ENCODE results near the gene PPFIA2. TPM values are rescaled to one million over a fixed set of nuclear protein-coding genes. Genes with fewer than 3 reads are reported as not detected.

The PPFIA2 gene
- total RNA-seq, 1 experiment from 2014 or later = not detected

- no peak for ATAC-seq
- no peak overlapping the region for H3K27ac ChIP-seq (ENCODE audit: low read length)
- no peaks in the 10 kb centered on the region for H3K27me3 ChIP-seq (ENCODE audit: control insufficient read depth, insufficient read depth, low read length)
- POLR2A ChIA-PET = no interaction called here
- no peaks in the 10 kb centered on the region for H3K4me1 ChIP-seq (ENCODE audit: control insufficient read depth, insufficient read depth, low read length)
- intact Hi-C loops (cut with micrococcal nuclease; ENCODE audit: unreplicated experiment) = loop anchor here (10.0 kb wide), 1 partner anchor 781 kb away; no protein-coding TSS in a partner anchor
- no peak overlapping the region for H3K4me3 ChIP-seq (ENCODE audit: low read depth in 2 of 2, low read length in 2 of 2)
- H3K9me3 ChIP-seq (ENCODE audit: control insufficient read depth, insufficient read depth, low read depth, low read length) = no peaks in the 10 kb centered on the region
- H3K36me3 ChIP-seq (ENCODE audit: control insufficient read depth, insufficient read depth, low read length) = no peaks in the 10 kb centered on the region
- no peak for TF ChIP-seq POLR2AphosphoS5 (IDR thresholded peaks at IDR 0.05; ENCODE audit: low read depth, low read length)
- in situ Hi-C loops (cut with HindIII; ENCODE audit: low pct_unique_long_range_greater_than_20kb, low sequenced_read_pairs) = no loop called here
- DNase-seq (ENCODE audit: low read depth, low spot score) = no peak
- no TSS peak for BruUV-seq (replicated peaks)
- CTCF ChIA-PET = no interaction called here
Observed at GRCh38 chr12:81255947-81256346, 503.2 kb downstream of the PPFIA2 start.

GRCh38 chr12:81255456-81255855, 503.7 kb downstream of the PPFIA2 start:
- H3K4me3 ChIP-seq (ENCODE audit: low read depth in 2 of 2, low read length in 2 of 2) = no peak overlapping the region
- no TSS peak for BruUV-seq (replicated peaks)
- in situ Hi-C loops (cut with HindIII; ENCODE audit: low pct_unique_long_range_greater_than_20kb, low sequenced_read_pairs) = no loop called here
- no peak overlapping the region for H3K27ac ChIP-seq (ENCODE audit: low read length)
- H3K36me3 ChIP-seq (ENCODE audit: control insufficient read depth, insufficient read depth, low read length) = no peaks in the 10 kb centered on the region
- intact Hi-C loops (cut with micrococcal nuclease; ENCODE audit: unreplicated experiment) = loop anchor here (10.0 kb wide), 1 partner anchor 781 kb away; no protein-coding TSS in a partner anchor
- DNase-seq (ENCODE audit: low read depth, low spot score) (no peak), ATAC-seq (no peak)
- ChIA-PET POLR2A (no interaction called here), CTCF (no interaction called here)
- no peaks in the 10 kb centered on the region for H3K9me3 ChIP-seq (ENCODE audit: control insufficient read depth, insufficient read depth, low read depth, low read length)
- no peaks in the 10 kb centered on the region for H3K27me3 ChIP-seq (ENCODE audit: control insufficient read depth, insufficient read depth, low read length)
- no peaks in the 10 kb centered on the region for H3K4me1 ChIP-seq (ENCODE audit: control insufficient read depth, insufficient read depth, low read length)
- no peak for TF ChIP-seq SIN3A (IDR thresholded peaks at IDR 0.05; ENCODE audit: borderline replicate concordance, insufficient read depth, low read depth, low read length)
- TF ChIP-seq POLR2AphosphoS5 (IDR thresholded peaks at IDR 0.05; ENCODE audit: low read depth, low read length) = no peak
- TF ChIP-seq REST (IDR thresholded peaks at IDR 0.05; ENCODE audit: insufficient read depth in 1 of 2, low read depth in 2 of 2, low read length in 1 of 2) = no peak
- no peak for TF ChIP-seq CTCF (IDR thresholded peaks at IDR 0.05)
- TF ChIP-seq TCF7L2 (IDR thresholded peaks at IDR 0.05; ENCODE audit: low read depth, low read length) = no peak

GRCh38 chr12:81253360-81253759, 505.8 kb downstream of the PPFIA2 start:
- Histone ChIP-seq H3K4me3 (ENCODE audit: low read depth in 2 of 2, low read length in 2 of 2) (no peak overlapping the region), H3K27me3 (ENCODE audit: control insufficient read depth, insufficient read depth, low read length) (no peaks in the 10 kb centered on the region), H3K9me3 (ENCODE audit: control insufficient read depth, insufficient read depth, low read depth, low read length) (no peaks in the 10 kb centered on the region), H3K4me1 (ENCODE audit: control insufficient read depth, insufficient read depth, low read length) (no peaks in the 10 kb centered on the region), H3K27ac (ENCODE audit: low read length) (no peak overlapping the region), H3K36me3 (ENCODE audit: control insufficient read depth, insufficient read depth, low read length) (no peaks in the 10 kb centered on the region)
- CTCF ChIA-PET = no interaction called here
- no peak for ATAC-seq
- no TSS peak for BruUV-seq (replicated peaks)
- intact Hi-C loops (cut with micrococcal nuclease; ENCODE audit: unreplicated experiment) (loop anchor here (10.0 kb wide), 1 partner anchor 779 kb away; no protein-coding TSS in a partner anchor), in situ Hi-C loops (cut with HindIII; ENCODE audit: low pct_unique_long_range_greater_than_20kb, low sequenced_read_pairs) (no loop called here)
- POLR2A ChIA-PET = no interaction called here
- DNase-seq (ENCODE audit: low read depth, low spot score) = no peak
- no peak for TF ChIP-seq REST (IDR thresholded peaks at IDR 0.05; ENCODE audit: insufficient read depth in 1 of 2, low read depth in 2 of 2, low read length in 1 of 2)
- TF ChIP-seq CTCF (IDR thresholded peaks at IDR 0.05) = no peak
- no peak for TF ChIP-seq POLR2AphosphoS5 (IDR thresholded peaks at IDR 0.05; ENCODE audit: low read depth, low read length)

Data from Panc1 (cell line).